ENCODE data around the gene PTTG2. TPM values are rescaled to one million over a fixed set of nuclear protein-coding genes. Genes with fewer than 3 reads are reported as not detected.

Gene PTTG2
- total RNA-seq, 2 experiments from 2014 or later = not detected

GRCh38 chr4:37936889-37937498 lies 23.2 kb upstream of the PTTG2 start:
- intact Hi-C loops (cut with micrococcal nuclease) = no loop called here
- Mint-ChIP-seq H3K4me3 (no peak overlapping the region), H3K27ac (no peak overlapping the region), H3K4me1 (ENCODE audit: low read depth) (peaks cover 12% of the 10 kb centered on the region), H3K27me3 (no peaks in the 10 kb centered on the region), H3K9me3 (peaks cover 10% of the 10 kb centered on the region), H3K36me3 (peaks cover 9% of the 10 kb centered on the region)
- POLR2A ChIA-PET = no interaction called here
- CTCF ChIA-PET = no interaction called here
- DNase-seq = no peak

GRCh38 chr4:37938208-37938607 lies 22.0 kb upstream of the PTTG2 start:
- intact Hi-C loops (cut with micrococcal nuclease) = no loop called here
- Mint-ChIP-seq H3K4me1 (ENCODE audit: low read depth) (peaks cover 12% of the 10 kb centered on the region), H3K36me3 (peaks cover 9% of the 10 kb centered on the region), H3K27me3 (no peaks in the 10 kb centered on the region), H3K4me3 (no peak overlapping the region), H3K9me3 (peaks cover 10% of the 10 kb centered on the region), H3K27ac (no peak overlapping the region)
- ChIA-PET CTCF (interaction anchor here (0.6 kb wide), 1 partner anchor 146 kb away, joined by 5 read pairs; no protein-coding TSS in a partner anchor), POLR2A (no interaction called here)
- DNase-seq = no peak

GRCh38 chr4:37946503-37947179 lies 13.6 kb upstream of the PTTG2 start:
- ChIA-PET CTCF (no interaction called here), POLR2A (no interaction called here)
- Mint-ChIP-seq H3K4me3 (no peak overlapping the region), H3K27ac (no peak overlapping the region), H3K4me1 (ENCODE audit: low read depth) (peaks cover 18% of the 10 kb centered on the region), H3K36me3 (peaks cover 2% of the 10 kb centered on the region), H3K9me3 (no peaks in the 10 kb centered on the region), H3K27me3 (no peaks in the 10 kb centered on the region)
- intact Hi-C loops (cut with micrococcal nuclease) = no loop called here
- no peak for DNase-seq

- peaks cover 7% of the 10 kb centered on the region for H3K36me3 Mint-ChIP-seq
- POLR2A ChIA-PET = no interaction called here
- no peak overlapping the region for H3K27ac Mint-ChIP-seq
- no peak overlapping the region for H3K4me3 Mint-ChIP-seq
- intact Hi-C loops (cut with micrococcal nuclease) = no loop called here
- H3K9me3 Mint-ChIP-seq = no peaks in the 10 kb centered on the region
- peaks cover 13% of the 10 kb centered on the region for H3K4me1 Mint-ChIP-seq (ENCODE audit: low read depth)
- no peaks in the 10 kb centered on the region for H3K27me3 Mint-ChIP-seq
- no peak for DNase-seq
- CTCF ChIA-PET = no interaction called here
Measured at GRCh38 chr4:37948542-37948941, 11.7 kb upstream of the PTTG2 start.

- Mint-ChIP-seq H3K4me3 (no peak overlapping the region), H3K36me3 (peaks cover 7% of the 10 kb centered on the region), H3K9me3 (no peaks in the 10 kb centered on the region), H3K4me1 (ENCODE audit: low read depth) (peaks cover 20% of the 10 kb centered on the region), H3K27ac (no peak overlapping the region), H3K27me3 (no peaks in the 10 kb centered on the region)
- CTCF ChIA-PET = no interaction called here
- POLR2A ChIA-PET = no interaction called here
- no peak for DNase-seq
- intact Hi-C loops (cut with micrococcal nuclease) = no loop called here
Measured at GRCh38 chr4:37949636-37950426, 10.4 kb upstream of the PTTG2 start.

GRCh38 chr4:37951461-37952352 lies 8.5 kb upstream of the PTTG2 start:
- intact Hi-C loops (cut with micrococcal nuclease) = no loop called here
- H3K27ac Mint-ChIP-seq = no peak overlapping the region
- POLR2A ChIA-PET = no interaction called here
- no peak for DNase-seq
- peaks cover 15% of the 10 kb centered on the region for H3K4me1 Mint-ChIP-seq (ENCODE audit: low read depth)
- no peaks in the 10 kb centered on the region for H3K9me3 Mint-ChIP-seq
- H3K27me3 Mint-ChIP-seq = no peaks in the 10 kb centered on the region
- no peak overlapping the region for H3K4me3 Mint-ChIP-seq
- H3K36me3 Mint-ChIP-seq = peaks cover 7% of the 10 kb centered on the region
- CTCF ChIA-PET = interaction anchor here (1.5 to 1.8 kb wide), 2 partner anchors 16 to 23 kb away, joined by 4 to 5 read pairs; no protein-coding TSS in a partner anchor

- Mint-ChIP-seq H3K36me3 (peaks cover 7% of the 10 kb centered on the region), H3K4me3 (no peak overlapping the region), H3K27ac (no peak overlapping the region), H3K4me1 (ENCODE audit: low read depth) (peaks cover 15% of the 10 kb centered on the region), H3K27me3 (no peaks in the 10 kb centered on the region), H3K9me3 (no peaks in the 10 kb centered on the region)
- no peak for DNase-seq
- intact Hi-C loops (cut with micrococcal nuclease) = no loop called here
- ChIA-PET CTCF (interaction anchor here (0.6 to 1.8 kb wide), 3 partner anchors 14 to 99 kb away, joined by 3 to 5 read pairs (median 3); no protein-coding TSS in a partner anchor), POLR2A (no interaction called here)
Measured at GRCh38 chr4:37953156-37953555, 7.0 kb upstream of the PTTG2 start.

- H3K4me1 Mint-ChIP-seq (ENCODE audit: low read depth) = peaks cover 13% of the 10 kb centered on the region
- ChIA-PET CTCF (interaction anchor here (0.6 to 1.8 kb wide), 4 partner anchors 14 to 98 kb away, joined by 3 to 5 read pairs (median 4); no protein-coding TSS in a partner anchor), POLR2A (no interaction called here)
- H3K4me3 Mint-ChIP-seq = no peak overlapping the region
- intact Hi-C loops (cut with micrococcal nuclease) = loop anchor here (1.0 to 2.0 kb wide), 2 partner anchors 17 to 62 kb away; partner anchors contain the start of gene TBC1D1
- no peaks in the 10 kb centered on the region for H3K27me3 Mint-ChIP-seq
- peaks cover 7% of the 10 kb centered on the region for H3K36me3 Mint-ChIP-seq
- no peaks in the 10 kb centered on the region for H3K9me3 Mint-ChIP-seq
- H3K27ac Mint-ChIP-seq = no peak overlapping the region
- DNase-seq = no peak
Measured at GRCh38 chr4:37953620-37954293, 6.4 kb upstream of the PTTG2 start.

- peaks cover 13% of the 10 kb centered on the region for H3K4me1 Mint-ChIP-seq (ENCODE audit: low read depth)
- ChIA-PET CTCF (no interaction called here), POLR2A (no interaction called here)
- H3K4me3 Mint-ChIP-seq = no peak overlapping the region
- H3K9me3 Mint-ChIP-seq = no peaks in the 10 kb centered on the region
- no peaks in the 10 kb centered on the region for H3K27me3 Mint-ChIP-seq
- DNase-seq = no peak
- intact Hi-C loops (cut with micrococcal nuclease) = no loop called here
- H3K36me3 Mint-ChIP-seq = peaks cover 3% of the 10 kb centered on the region
- no peak overlapping the region for H3K27ac Mint-ChIP-seq
Measured at GRCh38 chr4:37956941-37957340, 3.3 kb upstream of the PTTG2 start.

- intact Hi-C loops (cut with micrococcal nuclease) = no loop called here
- Mint-ChIP-seq H3K9me3 (no peaks in the 10 kb centered on the region), H3K4me1 (ENCODE audit: low read depth) (peaks cover 13% of the 10 kb centered on the region), H3K4me3 (no peak overlapping the region), H3K27ac (no peak overlapping the region), H3K27me3 (no peaks in the 10 kb centered on the region), H3K36me3 (no peaks in the 10 kb centered on the region)
- no peak for DNase-seq
- ChIA-PET CTCF (no interaction called here), POLR2A (no interaction called here)
Measured at GRCh38 chr4:37958932-37959331, 1.3 kb upstream of the PTTG2 start.

GRCh38 chr4:37960679-37961450 lies 667 bp downstream of the PTTG2 start:
- CTCF ChIA-PET = interaction anchor here (3.0 kb wide), 1 partner anchor 10 kb away, joined by 14 read pairs; no protein-coding TSS in a partner anchor
- no peaks in the 10 kb centered on the region for H3K36me3 Mint-ChIP-seq

More at GRCh38 chr4:37960679-37961450, 667 bp downstream of the PTTG2 start:
- Mint-ChIP-seq H3K4me1 (ENCODE audit: low read depth) (no peaks in the 10 kb centered on the region), H3K9me3 (no peaks in the 10 kb centered on the region), H3K4me3 (no peak overlapping the region), H3K27ac (no peak overlapping the region), H3K27me3 (no peaks in the 10 kb centered on the region)
- intact Hi-C loops (cut with micrococcal nuclease) = no loop called here
- DNase-seq = no peak
- POLR2A ChIA-PET = no interaction called here

All from activated CD4-positive, alpha-beta memory T cell treated with anti-CD3 and anti-CD28 coated beads for 36 hours (primary cell).